ENCODE data around the gene MEX3D. TPM values are rescaled to one million over a fixed set of nuclear protein-coding genes. Genes with fewer than 3 reads are reported as not detected.

Gene MEX3D
- total and polyA plus RNA-seq, 2 donors (not counting 1 experiment from before 2014, with no cell fraction given): 0.73 to 3.0 TPM

DNA sequence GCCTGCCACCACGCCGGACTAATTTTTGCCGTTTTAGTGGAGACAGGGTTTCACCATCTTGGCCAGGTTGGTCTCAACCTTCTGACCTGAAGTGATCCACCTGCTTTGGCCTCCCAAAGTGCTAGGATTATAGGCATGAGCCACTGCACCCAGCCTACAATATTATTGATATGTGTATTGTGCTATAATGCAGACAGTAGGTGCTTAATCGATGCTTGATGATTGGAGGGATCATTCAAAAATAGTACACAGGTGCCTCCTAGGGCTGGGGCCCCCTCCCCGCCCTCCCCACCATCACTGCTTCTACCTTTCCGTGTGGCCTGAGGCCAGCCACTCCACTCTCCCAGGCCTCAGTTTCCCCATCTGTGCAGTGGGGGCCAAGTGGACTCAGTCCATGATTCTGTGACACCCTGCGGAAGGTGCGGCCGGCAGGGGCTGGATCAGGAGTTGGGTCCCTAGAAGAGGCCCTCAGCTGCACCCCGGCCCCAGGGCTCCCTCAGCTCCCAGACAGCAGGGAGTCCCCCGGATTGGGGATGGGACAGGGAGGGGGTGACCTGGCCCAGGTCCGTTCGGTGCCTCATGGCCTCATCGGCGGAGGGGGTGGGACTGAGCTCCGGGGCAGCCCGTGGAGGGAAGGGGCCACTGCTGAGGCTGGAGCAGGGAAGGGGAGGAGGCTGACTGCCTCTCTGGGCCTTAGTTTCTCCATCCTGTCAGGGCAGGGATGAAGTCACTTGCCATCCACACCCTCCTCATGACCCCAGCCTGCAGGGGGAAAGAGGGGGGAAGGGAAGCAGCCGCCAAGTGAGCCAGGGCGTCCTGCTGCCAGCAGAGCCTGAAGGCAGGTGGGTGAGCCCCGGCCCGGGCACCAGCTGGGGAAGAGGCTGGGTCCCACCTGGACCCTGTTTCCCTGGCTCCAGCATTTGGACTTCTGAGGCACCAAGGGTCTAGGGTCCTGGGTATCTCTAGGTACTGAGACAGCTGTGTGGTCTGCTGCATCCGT lies 56.5 kb downstream of the MEX3D start:
- intact Hi-C loops (cut with micrococcal nuclease): no loop called here

More for the DNA sequence above, 56.5 kb downstream of the MEX3D start:
- Histone ChIP-seq H3K4me2 (replicated peaks; ENCODE audit: low read depth, low read length, poor library complexity, severe bottlenecking) (no peak overlapping the region), H4K20me1 (ENCODE audit: control insufficient read depth, insufficient read depth, low read length, poor library complexity, severe bottlenecking) (no peaks in the 10 kb centered on the region), H3K27ac (ENCODE audit: low read length in 2 of 2) (no peak overlapping the region), H3K9ac (ENCODE audit: low read length) (no peak overlapping the region), H3K4me3 (ENCODE audit: control extremely low read depth in 1 of 5, extremely low read depth in 1 of 5, insufficient read depth in 1 of 5, low read depth in 2 of 5, low read length in 4 of 5) (no peak overlapping the region), H2AFZ (ENCODE audit: insufficient read depth, low read depth, low read length, poor library complexity, severe bottlenecking) (no peak overlapping the region), H3K27me3 (replicated peaks in 1 of 4; ENCODE audit: control extremely low read depth in 1 of 4, control insufficient read depth in 3 of 4, insufficient read depth in 4 of 4, low read length in 3 of 4) (peaks cover 0 to 72% (median 16%) of the 10 kb centered on the region in 4 experiments), H3K9me3 (ENCODE audit: control extremely low read depth in 1 of 3, control insufficient read depth in 2 of 3, insufficient read depth in 1 of 3, low read length in 2 of 3) (peaks cover 0 to 49% (median 7%) of the 10 kb centered on the region in 3 donors), H3K36me3 (replicated peaks in 1 of 2; ENCODE audit: control extremely low read depth in 1 of 2, control insufficient read depth in 1 of 2, extremely low read depth in 1 of 2, insufficient read depth in 2 of 2, low read length in 1 of 2) (no peaks in the 10 kb centered on the region), H3K4me1 (ENCODE audit: control insufficient read depth in 2 of 2, insufficient read depth in 2 of 2, low read length in 2 of 2) (peaks cover 21 to 22% of the 10 kb centered on the region in 2 donors), H3K79me2 (ENCODE audit: control insufficient read depth, insufficient read depth, low read length) (no peaks in the 10 kb centered on the region)
- ATAC-seq (ENCODE audit: low read depth): no peak
- TF ChIP-seq, protein P1, sequence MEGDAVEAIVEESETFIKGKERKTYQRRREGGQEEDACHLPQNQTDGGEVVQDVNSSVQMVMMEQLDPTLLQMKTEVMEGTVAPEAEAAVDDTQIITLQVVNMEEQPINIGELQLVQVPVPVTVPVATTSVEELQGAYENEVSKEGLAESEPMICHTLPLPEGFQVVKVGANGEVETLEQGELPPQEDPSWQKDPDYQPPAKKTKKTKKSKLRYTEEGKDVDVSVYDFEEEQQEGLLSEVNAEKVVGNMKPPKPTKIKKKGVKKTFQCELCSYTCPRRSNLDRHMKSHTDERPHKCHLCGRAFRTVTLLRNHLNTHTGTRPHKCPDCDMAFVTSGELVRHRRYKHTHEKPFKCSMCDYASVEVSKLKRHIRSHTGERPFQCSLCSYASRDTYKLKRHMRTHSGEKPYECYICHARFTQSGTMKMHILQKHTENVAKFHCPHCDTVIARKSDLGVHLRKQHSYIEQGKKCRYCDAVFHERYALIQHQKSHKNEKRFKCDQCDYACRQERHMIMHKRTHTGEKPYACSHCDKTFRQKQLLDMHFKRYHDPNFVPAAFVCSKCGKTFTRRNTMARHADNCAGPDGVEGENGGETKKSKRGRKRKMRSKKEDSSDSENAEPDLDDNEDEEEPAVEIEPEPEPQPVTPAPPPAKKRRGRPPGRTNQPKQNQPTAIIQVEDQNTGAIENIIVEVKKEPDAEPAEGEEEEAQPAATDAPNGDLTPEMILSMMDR (IDR thresholded peaks at IDR 0.05): no peak
- no peak for TF ChIP-seq EZH2 (IDR thresholded peaks at IDR 0.05; ENCODE audit: borderline replicate concordance, insufficient read depth, low read depth, low read length, poor library complexity, severe bottlenecking)
- no peak for DNase-seq
- peak overlapping the region; percentile 65 for H3K4me3 Mint-ChIP-seq
- 51% methylated on average over 17 of the region's 22 CpGs for WGBS (ENCODE audit: insufficient coverage)
- POLR2A ChIA-PET: no interaction called here
- CTCF ChIA-PET: no interaction called here
- H3K4me1 Mint-ChIP-seq: peaks cover 11% of the 10 kb centered on the region
- H3K9me3 Mint-ChIP-seq (ENCODE audit: insufficient read depth): no peaks in the 10 kb centered on the region
- peaks cover 39% of the 10 kb centered on the region for H3K27me3 Mint-ChIP-seq
- H3K27ac Mint-ChIP-seq: no peak overlapping the region
